Effector memory CD4-positive, alpha-beta T cell (primary cell): ENCODE data around the gene SORCS2.

Experiments
- DNase-seq, 3 donors: peaks; one replicate each; pipeline ENCODE4 v3.0.0-alpha.2; 2020
- H3K27ac ChIP-seq: 2 replicates; pipeline ENCODE4 v1.7.0; 2013; ENCODE audit warnings: mild to moderate bottlenecking, low read length, moderate library complexity; ENCODE audit not compliant: insufficient read depth, poor library complexity, severe bottlenecking
- H3K27me3 ChIP-seq: replicated peaks from 2 replicates; pipeline ENCODE4 v1.7.0; 2013; ENCODE audit warnings: mild to moderate bottlenecking, low read length; ENCODE audit not compliant: insufficient read depth, control insufficient read depth, poor library complexity, severe bottlenecking
- H3K36me3 ChIP-seq: 2 replicates; pipeline ENCODE4 v1.7.0; 2013; ENCODE audit warnings: mild to moderate bottlenecking, low read length, moderate library complexity; ENCODE audit not compliant: control insufficient read depth, insufficient read depth
- H3K4me1 ChIP-seq: 2 replicates; pipeline ENCODE4 v1.7.0; 2013; ENCODE audit warnings: low read length, mild to moderate bottlenecking; ENCODE audit not compliant: control insufficient read depth, insufficient read depth, poor library complexity, severe bottlenecking
- H3K4me3 ChIP-seq: 2 replicates; pipeline ENCODE4 v1.7.0; 2013; ENCODE audit warnings: low read length, low read depth, mild to moderate bottlenecking; ENCODE audit not compliant: insufficient read depth, poor library complexity, severe bottlenecking
- H3K9me3 ChIP-seq: 2 replicates; pipeline ENCODE4 v1.7.0; 2013; ENCODE audit warnings: mild to moderate bottlenecking, low read length, moderate library complexity; ENCODE audit not compliant: control insufficient read depth

The SORCS2 gene

GRCh38 chr4:7423801-7424552 lies 231.6 kb downstream of the SORCS2 start:
- Histone ChIP-seq H3K9me3 (no peaks in the 10 kb centered on the region), H3K27me3 (no peaks in the 10 kb centered on the region), H3K36me3 (no peaks in the 10 kb centered on the region), H3K27ac (no peak overlapping the region), H3K4me1 (no peaks in the 10 kb centered on the region), H3K4me3 (no peak overlapping the region)
- no peak for DNase-seq

GRCh38 chr4:7424553-7425111 lies 232.3 kb downstream of the SORCS2 start:
- Histone ChIP-seq H3K36me3 (no peaks in the 10 kb centered on the region), H3K27me3 (no peaks in the 10 kb centered on the region), H3K4me3 (no peak overlapping the region), H3K27ac (no peak overlapping the region), H3K4me1 (no peaks in the 10 kb centered on the region), H3K9me3 (no peaks in the 10 kb centered on the region)
- no peak for DNase-seq

DNA sequence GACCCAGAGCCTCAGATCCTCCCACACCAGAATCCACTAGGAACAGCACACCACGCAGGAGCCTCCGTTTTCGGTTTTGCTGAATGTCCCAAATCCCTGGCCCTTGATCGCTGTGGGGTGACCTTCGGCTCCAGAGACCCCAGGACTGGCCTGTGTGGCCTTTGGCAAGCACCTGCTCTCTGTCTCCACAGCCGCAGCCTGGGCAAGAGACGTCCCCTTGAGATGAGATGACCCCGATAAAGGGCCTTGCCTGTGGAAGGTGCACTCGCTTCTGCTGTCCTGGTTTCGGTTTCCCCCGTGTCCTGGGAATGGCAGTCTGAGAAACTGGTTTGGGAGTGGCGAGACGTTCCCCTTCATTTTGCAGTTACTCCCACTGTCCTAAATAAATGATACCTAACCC lies 232.8 kb downstream of the SORCS2 start:
- no peak for DNase-seq
- Histone ChIP-seq H3K4me3 (no peak overlapping the region), H3K9me3 (no peaks in the 10 kb centered on the region), H3K27ac (no peak overlapping the region), H3K27me3 (no peaks in the 10 kb centered on the region), H3K36me3 (no peaks in the 10 kb centered on the region), H3K4me1 (no peaks in the 10 kb centered on the region)

DNA sequence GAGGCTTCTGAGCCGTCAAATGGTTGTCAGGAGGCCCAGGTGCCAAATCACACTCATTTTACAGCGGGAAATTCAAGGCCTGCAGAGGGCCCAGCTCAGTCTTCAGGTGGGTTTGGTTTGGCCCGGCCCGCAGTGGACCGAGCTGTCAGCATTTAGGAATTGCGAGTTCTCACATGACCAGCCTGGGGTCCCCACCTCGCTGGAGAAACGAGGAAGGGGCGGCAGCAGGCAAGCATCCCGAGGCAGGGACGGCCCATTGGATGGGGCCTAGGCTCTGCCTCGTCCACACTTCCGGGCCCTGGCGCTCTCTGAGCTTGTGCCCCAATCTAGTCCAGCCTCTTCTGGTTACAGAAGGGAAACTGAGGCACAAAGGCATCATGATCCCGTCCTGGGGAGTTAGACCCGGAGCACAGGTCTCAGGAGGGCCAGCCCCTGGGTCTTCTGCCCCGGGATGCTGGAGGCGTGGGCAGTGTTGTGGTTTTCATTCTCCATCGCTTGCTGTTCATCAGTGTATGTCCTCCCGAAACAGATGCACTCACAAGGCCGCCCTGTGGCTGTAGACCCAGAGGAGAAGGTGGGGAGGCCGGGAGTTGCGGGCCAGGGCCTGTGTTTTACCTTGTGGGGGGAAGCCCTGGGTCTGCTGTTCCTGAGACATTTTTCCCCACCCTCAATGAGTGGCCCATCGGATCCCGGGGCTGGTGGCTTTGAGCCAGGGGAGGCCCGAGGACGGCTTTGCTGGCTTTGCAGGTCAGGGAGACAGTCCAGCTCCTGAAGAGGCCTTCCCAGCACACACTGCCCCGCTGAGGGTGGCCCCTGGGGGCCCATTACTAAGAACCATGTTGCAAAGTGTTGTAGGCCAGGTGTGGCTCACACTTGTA lies 233.5 kb downstream of the SORCS2 start:
- no peaks in the 10 kb centered on the region for H3K4me1 ChIP-seq
- no peaks in the 10 kb centered on the region for H3K27me3 ChIP-seq
- no peak overlapping the region for H3K4me3 ChIP-seq
- no peak overlapping the region for H3K27ac ChIP-seq
- no peaks in the 10 kb centered on the region for H3K9me3 ChIP-seq
- no peaks in the 10 kb centered on the region for H3K36me3 ChIP-seq
- DNase-seq, result no peak

DNA sequence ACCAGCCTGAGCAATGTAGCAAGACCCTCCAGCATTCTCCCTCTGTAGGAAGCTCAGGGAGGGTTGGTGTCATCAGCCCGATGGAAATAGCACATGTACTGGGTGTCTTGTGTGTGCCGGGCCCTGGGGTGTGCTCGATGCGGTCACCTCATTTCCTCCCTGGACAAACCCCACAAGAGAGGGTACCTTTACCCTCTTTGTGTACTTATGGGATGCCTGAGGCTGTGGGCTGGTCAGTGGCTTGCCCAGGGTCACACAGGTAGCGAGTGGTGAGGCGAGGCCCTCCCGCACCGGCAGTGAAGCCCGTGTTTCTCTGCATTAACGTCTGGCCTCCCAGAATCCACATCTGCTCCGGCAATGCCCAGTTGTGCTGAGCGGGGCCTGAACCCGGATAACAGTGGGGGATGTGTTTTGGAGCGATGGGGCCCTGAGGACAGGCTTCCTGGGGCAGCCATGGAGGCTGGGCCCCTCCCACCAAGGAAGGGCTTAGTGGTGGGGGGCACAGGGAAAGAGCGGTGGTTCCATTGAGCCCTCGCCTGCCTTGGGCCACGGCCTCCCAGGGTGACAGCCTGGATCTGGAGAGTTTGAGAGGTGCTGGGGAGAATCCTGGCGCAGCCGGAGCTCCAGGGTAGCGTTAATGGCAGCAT lies 234.3 kb downstream of the SORCS2 start:
- DNase-seq, result no peak
- no peaks in the 10 kb centered on the region for H3K4me1 ChIP-seq
- H3K36me3 ChIP-seq, result no peaks in the 10 kb centered on the region
- H3K27me3 ChIP-seq, result no peaks in the 10 kb centered on the region
- no peak overlapping the region for H3K4me3 ChIP-seq
- H3K9me3 ChIP-seq, result no peaks in the 10 kb centered on the region
- no peak overlapping the region for H3K27ac ChIP-seq

GRCh38 chr4:7427361-7427760 lies 235.0 kb downstream of the SORCS2 start:
- Histone ChIP-seq H3K9me3 (no peaks in the 10 kb centered on the region), H3K4me3 (no peak overlapping the region), H3K4me1 (no peaks in the 10 kb centered on the region), H3K27me3 (no peaks in the 10 kb centered on the region), H3K36me3 (no peaks in the 10 kb centered on the region), H3K27ac (no peak overlapping the region)
- no peak for DNase-seq

DNA sequence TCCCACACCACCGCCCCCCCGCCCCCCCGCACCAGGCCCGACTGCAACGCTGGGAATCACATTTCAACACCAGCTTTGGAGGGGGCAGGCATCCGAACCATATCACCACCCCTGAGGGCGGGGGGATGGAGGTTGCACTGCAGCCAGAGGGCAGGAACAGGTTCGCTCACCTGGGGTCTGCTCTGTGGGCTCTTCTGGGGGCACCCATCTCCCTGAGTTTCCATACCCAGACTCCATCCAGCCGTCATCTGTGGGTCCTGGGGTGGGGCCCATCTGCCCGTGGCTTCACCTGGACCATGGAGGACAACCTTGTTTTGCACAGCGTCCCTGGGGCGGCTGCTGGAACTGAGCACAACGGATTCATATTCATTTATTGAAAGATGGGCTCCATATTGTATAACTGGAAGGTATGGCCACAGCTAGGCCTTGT lies 235.5 kb downstream of the SORCS2 start:
- H3K4me3 ChIP-seq, result no peak overlapping the region
- no peak for DNase-seq
- H3K27ac ChIP-seq, result no peak overlapping the region
- H3K36me3 ChIP-seq, result no peaks in the 10 kb centered on the region
- H3K9me3 ChIP-seq, result no peaks in the 10 kb centered on the region
- no peaks in the 10 kb centered on the region for H3K27me3 ChIP-seq
- no peaks in the 10 kb centered on the region for H3K4me1 ChIP-seq

DNA sequence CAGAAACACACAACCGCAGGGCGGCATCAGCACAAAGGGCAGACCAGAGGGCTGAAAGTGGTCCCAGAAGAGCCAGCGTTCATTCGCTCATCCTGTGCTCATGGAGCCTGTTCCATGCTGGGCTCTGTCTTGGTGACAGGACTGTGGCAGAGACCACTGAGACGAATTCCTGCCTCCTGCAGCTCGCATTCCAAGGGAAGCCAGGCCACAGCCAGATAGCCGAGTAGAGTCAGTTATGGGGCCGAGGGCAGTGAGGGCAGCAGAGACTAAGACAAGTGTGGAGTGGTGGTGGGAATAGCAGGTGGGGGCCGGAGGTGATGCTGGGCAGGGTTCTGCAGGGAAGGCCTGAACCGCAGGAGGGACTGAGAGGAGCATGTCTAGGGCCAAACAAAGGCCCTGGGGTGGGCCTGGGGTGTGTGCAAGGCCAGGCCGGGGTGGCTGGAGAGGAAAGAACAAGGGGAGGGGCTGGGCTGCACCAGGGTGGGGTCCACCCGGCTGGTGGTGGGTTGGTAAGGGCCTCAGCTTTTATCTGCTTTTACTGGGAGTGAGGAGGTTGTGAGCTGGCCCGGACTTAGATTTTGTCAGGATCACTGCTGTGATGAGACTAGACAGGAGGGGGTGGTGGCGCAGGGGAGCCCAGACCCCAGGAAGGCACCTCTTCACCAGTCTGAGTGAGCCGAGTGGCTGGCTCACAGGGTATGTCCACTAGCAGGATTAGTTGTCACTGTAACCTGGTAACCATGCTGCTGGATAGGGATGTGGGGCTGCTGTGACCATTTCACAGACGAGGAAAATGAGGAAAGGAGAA lies 236.1 kb downstream of the SORCS2 start:
- Histone ChIP-seq H3K9me3 (no peaks in the 10 kb centered on the region), H3K27ac (no peak overlapping the region), H3K4me1 (no peaks in the 10 kb centered on the region), H3K27me3 (no peaks in the 10 kb centered on the region), H3K36me3 (no peaks in the 10 kb centered on the region), H3K4me3 (no peak overlapping the region)
- no peak for DNase-seq

- Histone ChIP-seq H3K36me3 (no peaks in the 10 kb centered on the region), H3K4me3 (no peak overlapping the region), H3K27ac (no peak overlapping the region), H3K9me3 (no peaks in the 10 kb centered on the region), H3K4me1 (no peaks in the 10 kb centered on the region), H3K27me3 (no peaks in the 10 kb centered on the region)
- no peak for DNase-seq
These were observed 236.7 kb downstream of the SORCS2 start for GRCh38 chr4:7429069-7429416.
